GM23338 (cell line): ENCODE measurements around the gene CLEC12A. TPM values are rescaled to one million over a fixed set of nuclear protein-coding genes. Genes with fewer than 3 reads are reported as not detected.

Experiments used
- CTCF ChIP-seq, 2 experiments: fragments of 200-600 bp in 1 of 2; sonication (generic) in 1 of 2; conservative IDR thresholded peaks; 2 replicates each; pipeline versions ENCODE4 v1.5.1 to v1.6.1; 2016 to 2017; ENCODE audit warnings: antibody characterized with exemption in 2 of 2, low read depth in 2 of 2, mild to moderate bottlenecking in 2 of 2, moderate library complexity in 1 of 2
- ETS1 ChIP-seq: IDR thresholded peaks from 2 replicates; pipeline ENCODE4 v1.6.1; 2016; ENCODE audit warnings: antibody characterized with exemption
- JUNB ChIP-seq: IDR thresholded peaks from one replicate; pipeline ENCODE4 v1.6.1; 2016; ENCODE audit warnings: antibody characterized with exemption; ENCODE audit not compliant: unreplicated experiment
- NANOG ChIP-seq: IDR thresholded peaks from 2 replicates; pipeline ENCODE4 v1.6.1; 2016; ENCODE audit warnings: antibody characterized with exemption, borderline replicate concordance
- POLR2AphosphoS5 ChIP-seq: IDR thresholded peaks from 2 replicates; pipeline ENCODE4 v1.6.1; 2016; ENCODE audit warnings: antibody characterized with exemption, low read depth
- ZNF114 ChIP-seq: fragments of 250-450 bp; sonication (Bioruptor Pico); IDR thresholded peaks from 2 replicates; pipeline ENCODE4 v1.5.0; 2020; ENCODE audit warnings: mild to moderate bottlenecking, moderate library complexity
- polyA plus RNA-seq: library from polyadenylated mRNA; unstranded; fragments of >200 nt; fragmentation: Nextera tagmentation; extraction: Ambion mirVana; gene quantifications from 2 replicates; pipeline ENCODE4 v1.2.1, GENCODE V29; 2016
- total RNA-seq: library from RNA; depleted of rRNA; stranded (reverse); fragments of >200 nt; shearing (Covaris generic); gene quantifications from 2 replicates; pipeline ENCODE4 v1.2.3, GENCODE V29; 2014
- TF ChIP-seq, protein P1 (sequence below): fragments of 250-450 bp; sonication (Bioruptor Pico); IDR thresholded peaks from 2 replicates; pipeline ENCODE4 v1.5.0; 2020; ENCODE audit warnings: mild to moderate bottlenecking, moderate library complexity

CLEC12A gene
- total and polyA plus RNA-seq, 2 experiments from 2014 or later = not detected

DNA sequence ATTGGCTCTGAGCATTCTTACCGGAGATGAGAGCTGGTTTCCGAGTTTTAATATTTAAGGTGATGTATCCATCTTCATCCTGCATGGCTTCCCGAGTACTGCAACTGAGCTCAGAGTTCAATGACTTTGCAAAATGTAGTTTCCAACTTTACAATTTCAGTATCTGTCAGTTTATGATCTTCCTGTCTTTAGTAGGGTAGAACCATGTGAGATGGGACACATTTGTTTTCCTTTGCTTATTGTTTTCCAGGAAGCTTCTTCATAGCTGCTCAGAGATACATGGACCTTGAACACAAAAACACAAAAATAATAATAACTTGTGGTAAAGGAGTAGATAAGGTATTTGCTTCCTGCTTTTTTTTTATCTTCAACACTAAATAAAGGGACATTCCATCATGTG, 27.8 kb downstream of the CLEC12A start, which contains the start of gene CLEC1B (continued):
- TF ChIP-seq, protein P1, sequence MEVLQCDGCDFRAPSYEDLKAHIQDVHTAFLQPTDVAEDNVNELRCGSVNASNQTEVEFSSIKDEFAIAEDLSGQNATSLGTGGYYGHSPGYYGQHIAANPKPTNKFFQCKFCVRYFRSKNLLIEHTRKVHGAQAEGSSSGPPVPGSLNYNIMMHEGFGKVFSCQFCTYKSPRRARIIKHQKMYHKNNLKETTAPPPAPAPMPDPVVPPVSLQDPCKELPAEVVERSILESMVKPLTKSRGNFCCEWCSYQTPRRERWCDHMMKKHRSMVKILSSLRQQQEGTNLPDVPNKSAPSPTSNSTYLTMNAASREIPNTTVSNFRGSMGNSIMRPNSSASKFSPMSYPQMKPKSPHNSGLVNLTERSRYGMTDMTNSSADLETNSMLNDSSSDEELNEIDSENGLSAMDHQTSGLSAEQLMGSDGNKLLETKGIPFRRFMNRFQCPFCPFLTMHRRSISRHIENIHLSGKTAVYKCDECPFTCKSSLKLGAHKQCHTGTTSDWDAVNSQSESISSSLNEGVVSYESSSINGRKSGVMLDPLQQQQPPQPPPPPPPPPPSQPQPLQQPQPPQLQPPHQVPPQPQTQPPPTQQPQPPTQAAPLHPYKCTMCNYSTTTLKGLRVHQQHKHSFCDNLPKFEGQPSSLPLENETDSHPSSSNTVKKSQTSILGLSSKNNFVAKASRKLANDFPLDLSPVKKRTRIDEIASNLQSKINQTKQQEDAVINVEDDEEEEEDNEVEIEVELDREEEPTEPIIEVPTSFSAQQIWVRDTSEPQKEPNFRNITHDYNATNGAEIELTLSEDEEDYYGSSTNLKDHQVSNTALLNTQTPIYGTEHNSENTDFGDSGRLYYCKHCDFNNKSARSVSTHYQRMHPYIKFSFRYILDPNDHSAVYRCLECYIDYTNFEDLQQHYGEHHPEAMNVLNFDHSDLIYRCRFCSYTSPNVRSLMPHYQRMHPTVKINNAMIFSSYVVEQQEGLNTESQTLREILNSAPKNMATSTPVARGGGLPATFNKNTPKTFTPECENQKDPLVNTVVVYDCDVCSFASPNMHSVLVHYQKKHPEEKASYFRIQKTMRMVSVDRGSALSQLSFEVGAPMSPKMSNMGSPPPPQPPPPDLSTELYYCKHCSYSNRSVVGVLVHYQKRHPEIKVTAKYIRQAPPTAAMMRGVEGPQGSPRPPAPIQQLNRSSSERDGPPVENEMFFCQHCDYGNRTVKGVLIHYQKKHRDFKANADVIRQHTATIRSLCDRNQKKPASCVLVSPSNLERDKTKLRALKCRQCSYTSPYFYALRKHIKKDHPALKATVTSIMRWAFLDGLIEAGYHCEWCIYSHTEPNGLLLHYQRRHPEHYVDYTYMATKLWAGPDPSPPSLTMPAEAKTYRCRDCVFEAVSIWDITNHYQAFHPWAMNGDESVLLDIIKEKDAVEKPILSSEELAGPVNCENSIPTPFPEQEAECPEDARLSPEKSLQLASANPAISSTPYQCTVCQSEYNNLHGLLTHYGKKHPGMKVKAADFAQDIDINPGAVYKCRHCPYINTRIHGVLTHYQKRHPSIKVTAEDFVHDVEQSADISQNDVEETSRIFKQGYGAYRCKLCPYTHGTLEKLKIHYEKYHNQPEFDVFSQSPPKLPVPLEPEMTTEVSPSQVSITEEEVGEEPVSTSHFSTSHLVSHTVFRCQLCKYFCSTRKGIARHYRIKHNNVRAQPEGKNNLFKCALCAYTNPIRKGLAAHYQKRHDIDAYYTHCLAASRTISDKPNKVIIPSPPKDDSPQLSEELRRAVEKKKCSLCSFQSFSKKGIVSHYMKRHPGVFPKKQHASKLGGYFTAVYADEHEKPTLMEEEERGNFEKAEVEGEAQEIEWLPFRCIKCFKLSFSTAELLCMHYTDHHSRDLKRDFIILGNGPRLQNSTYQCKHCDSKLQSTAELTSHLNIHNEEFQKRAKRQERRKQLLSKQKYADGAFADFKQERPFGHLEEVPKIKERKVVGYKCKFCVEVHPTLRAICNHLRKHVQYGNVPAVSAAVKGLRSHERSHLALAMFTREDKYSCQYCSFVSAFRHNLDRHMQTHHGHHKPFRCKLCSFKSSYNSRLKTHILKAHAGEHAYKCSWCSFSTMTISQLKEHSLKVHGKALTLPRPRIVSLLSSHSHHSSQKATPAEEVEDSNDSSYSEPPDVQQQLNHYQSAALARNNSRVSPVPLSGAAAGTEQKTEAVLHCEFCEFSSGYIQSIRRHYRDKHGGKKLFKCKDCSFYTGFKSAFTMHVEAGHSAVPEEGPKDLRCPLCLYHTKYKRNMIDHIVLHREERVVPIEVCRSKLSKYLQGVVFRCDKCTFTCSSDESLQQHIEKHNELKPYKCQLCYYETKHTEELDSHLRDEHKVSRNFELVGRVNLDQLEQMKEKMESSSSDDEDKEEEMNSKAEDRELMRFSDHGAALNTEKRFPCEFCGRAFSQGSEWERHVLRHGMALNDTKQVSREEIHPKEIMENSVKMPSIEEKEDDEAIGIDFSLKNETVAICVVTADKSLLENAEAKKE (CRISPR knock-in tag) = no peak
- no peak for TF ChIP-seq ZNF114
- TF ChIP-seq NANOG = no peak
- TF ChIP-seq CTCF (conservative IDR thresholded peaks at IDR 0.05; ENCODE audit: low read depth in 2 of 2) = no peak
- no peak for TF ChIP-seq JUNB
- no peak for TF ChIP-seq POLR2AphosphoS5
- no peak for TF ChIP-seq ETS1
